HG03060 (cell line): ENCODE measurements around the gene SLC16A13.
"Not testable (repeated sequence)": the region's sequence is repeated elsewhere in the genome, so short reads cannot be mapped to it uniquely, and the experiment has no call there.

ENCODE experiments used
- ATAC-seq: cut with Tn5 transposase; IDR thresholded peaks from one replicate; pipeline ENCODE4 v1.9.1; 2021; ENCODE audit warnings: low read depth, moderate number of reproducible peaks; ENCODE audit not compliant: unreplicated experiment

SLC16A13 gene

DNA sequence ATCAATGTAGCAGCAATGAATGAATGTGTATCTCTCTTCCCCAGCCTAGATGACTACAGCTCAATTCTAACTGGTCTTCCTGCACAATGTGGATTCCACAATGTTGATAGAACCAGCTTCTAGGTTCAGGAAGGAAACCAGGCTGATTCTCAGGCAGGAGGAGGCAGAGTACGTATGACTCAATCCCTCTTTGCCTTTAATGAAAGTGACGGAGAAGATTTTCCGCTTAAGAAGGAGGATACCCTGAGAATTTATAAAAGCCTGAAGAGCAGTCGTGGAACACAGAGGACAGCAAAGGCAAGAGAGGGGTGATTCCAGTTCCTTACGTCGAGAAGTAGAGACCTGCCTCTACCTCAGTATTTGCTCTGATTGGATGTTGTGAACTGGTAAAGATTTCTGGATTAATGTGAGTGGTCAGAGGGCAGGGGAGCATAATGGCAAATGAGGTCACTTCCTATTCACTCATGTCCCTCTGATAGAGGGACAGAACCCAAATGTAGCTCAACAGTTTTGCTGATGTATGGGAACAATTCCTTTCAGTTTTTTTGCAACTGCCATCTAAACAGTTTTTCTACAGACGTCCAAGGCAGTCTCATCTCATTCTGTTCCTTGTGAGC lies 23.1 kb downstream of the SLC16A13 start:
- ATAC-seq, result no peak

GRCh38 chr17:7060165-7060891 lies 24.5 kb downstream of the SLC16A13 start:
- no peak for ATAC-seq

DNA sequence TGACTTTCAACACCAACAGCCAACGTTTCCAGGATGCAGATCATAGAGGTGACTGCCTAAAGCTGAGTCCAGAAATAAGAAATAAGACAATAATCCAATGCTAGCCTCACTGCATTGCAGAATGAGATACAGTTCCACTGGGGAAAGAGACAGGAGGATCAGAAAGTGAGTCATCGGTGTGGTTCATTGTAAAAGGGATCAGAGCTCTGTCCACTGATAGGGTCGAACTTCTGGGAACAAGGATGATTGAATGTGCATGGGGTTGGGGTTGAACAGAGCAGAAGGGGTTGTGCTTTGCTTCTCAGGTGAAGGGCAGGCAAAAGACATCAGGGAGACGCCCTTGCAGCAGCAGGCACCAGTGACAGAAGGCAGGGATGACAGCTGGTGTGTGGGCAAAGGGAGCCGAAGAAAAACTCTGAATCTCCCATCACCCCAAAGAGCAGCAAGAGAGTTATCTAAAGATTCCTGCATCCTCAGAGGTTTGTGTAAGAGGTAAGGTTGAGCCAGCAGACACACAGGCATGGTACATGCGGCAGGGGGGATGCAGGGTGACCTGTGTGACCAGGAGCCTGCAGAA lies 27.8 kb downstream of the SLC16A13 start:
- ATAC-seq, result no peak

DNA sequence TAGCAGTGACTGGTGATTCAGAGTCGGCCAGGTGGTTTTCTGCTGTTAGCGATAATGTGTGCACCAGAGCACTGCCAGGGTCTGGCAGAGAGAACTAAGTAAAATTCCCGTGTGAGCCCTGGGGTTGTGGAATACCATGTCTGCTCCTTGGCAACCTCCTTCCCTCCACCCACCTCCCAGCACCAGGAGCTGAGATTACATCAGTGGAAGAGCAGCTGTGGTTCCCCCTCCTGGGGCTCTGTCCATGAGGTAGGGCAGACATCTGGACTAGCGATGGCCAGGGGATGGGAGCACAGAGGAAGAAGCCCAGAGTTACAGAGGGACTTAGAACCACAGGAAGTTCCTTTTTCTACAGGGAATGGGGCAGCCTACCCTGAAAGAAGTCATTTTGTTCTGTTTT lies 28.4 kb downstream of the SLC16A13 start:
- no peak for ATAC-seq

DNA sequence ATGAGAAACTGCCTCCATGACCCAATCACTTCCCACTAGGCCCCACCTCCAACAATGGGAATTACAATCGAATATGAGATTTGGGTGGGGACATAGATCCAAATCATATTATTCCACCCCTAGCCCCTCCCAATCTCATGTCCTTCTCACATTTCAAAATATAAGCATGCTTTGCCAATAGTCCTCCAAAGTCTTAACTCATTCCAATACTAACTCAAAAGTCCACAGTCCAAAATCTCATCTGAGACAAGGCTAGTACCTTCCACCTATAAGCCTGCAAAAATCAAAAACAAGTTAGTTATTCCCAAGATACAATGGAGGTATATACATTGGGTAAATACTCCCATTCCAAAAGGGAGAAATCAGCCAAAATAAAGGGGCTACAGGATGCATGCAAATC lies 31.4 kb downstream of the SLC16A13 start:
- no peak for ATAC-seq

DNA sequence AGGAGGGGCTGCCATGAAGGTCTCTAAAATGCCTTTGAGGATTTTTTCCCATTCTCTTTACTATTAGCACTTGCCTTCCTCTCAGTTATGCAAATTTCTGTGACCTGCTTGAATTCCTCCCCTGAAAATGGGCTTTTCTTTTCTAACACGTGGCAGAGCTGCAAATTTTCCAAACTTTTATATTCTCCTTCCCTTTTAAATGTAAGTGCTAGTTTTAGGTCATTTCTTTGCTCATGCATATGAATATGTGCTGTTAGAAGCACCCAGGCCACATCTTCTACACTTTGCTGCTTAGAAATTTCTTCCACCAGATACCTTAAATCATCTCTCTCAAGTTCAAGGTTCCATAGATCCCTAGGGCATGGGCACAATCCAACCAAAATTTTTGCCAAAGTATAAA lies 32.5 kb downstream of the SLC16A13 start:
- ATAC-seq, result no peak

DNA sequence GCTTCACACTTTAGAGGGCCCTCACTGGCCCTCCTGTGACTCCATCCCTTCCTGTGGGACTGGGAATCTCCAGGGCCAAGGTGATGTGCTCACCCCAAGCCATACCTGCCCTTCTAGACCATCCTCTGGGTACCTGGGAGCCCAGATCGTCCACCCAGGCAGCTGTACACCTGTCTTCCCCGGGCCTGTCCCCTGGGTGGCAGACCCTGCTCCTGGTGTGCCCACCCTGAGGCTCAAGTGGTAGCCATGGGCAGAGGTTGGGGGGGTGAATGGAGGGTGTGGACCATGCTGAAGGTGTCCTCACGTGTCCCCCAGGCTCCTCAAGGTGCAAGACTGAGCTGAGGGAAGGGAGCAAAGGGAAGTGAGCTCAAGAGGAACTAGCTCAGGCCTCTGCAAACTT lies 34.9 kb downstream of the SLC16A13 start:
- no peak for ATAC-seq

DNA sequence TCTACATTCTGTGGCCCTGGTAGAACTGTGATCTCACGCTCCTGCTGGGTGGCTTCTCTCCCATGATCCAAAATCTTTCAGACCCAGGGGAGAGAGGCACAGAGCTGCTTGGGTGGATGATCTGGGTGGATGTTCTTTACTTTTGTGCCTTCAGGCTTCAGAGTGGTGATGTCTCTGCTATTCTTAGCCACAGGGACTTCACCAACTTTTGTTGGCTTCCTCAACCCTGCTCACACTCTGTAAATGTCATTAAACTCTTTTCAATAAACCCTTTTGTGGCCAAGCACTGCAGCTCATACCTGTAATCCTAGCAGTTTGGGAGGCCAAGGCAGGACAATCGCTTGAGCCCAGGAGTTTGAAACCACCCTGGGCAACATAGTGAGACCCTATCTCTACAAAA lies 36.6 kb downstream of the SLC16A13 start:
- no peak for ATAC-seq

- no peak for ATAC-seq
Measured at GRCh38 chr17:7074931-7075330, 39.1 kb downstream of the SLC16A13 start.

GRCh38 chr17:7077911-7078546 lies 42.2 kb downstream of the SLC16A13 start:
- ATAC-seq, result no peak

DNA sequence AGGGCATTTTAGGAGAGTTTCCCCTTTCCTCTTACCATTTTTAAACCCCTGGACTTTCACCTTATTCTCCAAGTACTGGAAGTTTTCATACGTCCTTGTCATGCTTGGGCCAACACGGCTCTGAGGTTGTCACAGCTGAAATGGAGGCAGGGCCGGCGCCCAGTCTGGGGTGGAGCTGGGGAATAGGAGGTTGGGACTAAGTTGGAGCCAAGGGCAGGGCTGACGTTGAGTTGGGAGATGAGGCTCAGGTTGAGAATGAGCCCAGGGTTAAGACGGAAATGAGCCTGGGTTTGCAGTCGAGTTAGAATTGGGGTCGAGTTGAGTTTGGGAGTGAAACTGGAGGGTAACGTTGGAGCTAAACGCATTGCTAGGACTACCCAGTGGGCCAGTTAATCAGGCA lies 42.9 kb downstream of the SLC16A13 start:
- ATAC-seq, result no peak

DNA sequence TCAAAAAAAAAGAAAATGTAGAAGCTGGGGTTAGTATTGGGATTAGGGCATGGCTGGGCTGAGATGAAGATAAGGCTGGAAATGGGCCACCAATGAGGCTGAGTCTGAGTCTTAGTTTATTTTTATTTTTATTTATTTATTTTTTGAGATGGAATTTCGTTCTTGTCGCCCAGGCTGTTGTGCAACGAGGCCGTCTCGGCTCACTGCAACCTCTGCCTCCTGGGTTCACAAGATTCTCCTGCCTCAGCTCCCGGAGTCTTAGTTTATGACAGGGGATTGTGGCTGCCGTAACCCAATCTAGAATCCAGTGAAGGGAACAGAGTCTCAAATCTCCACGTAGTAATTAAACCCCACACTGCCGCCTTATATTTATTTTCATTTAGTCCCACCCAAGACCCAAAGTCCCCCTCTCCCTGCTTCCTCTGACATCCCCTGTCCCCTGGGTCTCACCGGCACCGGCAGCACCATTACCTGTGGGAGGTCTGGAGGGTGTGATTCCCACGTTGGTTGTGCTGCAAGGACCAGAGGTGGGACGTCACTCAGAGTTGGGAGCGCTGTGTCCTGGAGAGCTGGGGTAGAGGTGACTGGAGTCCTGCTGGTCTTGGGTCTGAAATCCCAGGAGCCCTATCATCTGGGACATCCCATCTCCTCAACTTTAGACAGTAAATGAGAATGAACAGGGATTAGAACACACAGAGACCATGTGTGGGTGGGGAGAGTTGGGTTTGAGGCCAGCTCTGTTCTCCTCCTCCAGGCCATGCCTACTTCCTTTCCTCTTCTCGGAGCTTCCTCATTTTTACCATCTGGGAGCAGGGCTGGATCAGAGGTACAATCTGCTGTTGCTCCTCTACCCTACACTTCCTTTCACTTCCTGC lies 44.0 kb downstream of the SLC16A13 start, which contains the start of gene CLEC10A:
Gene CLEC10A (minus strand): TSS at position 671 of the 875 bp plus-strand sequence. CDS start 1,439 bp downstream, outside the sequence.
- ATAC-seq, result no peak

DNA sequence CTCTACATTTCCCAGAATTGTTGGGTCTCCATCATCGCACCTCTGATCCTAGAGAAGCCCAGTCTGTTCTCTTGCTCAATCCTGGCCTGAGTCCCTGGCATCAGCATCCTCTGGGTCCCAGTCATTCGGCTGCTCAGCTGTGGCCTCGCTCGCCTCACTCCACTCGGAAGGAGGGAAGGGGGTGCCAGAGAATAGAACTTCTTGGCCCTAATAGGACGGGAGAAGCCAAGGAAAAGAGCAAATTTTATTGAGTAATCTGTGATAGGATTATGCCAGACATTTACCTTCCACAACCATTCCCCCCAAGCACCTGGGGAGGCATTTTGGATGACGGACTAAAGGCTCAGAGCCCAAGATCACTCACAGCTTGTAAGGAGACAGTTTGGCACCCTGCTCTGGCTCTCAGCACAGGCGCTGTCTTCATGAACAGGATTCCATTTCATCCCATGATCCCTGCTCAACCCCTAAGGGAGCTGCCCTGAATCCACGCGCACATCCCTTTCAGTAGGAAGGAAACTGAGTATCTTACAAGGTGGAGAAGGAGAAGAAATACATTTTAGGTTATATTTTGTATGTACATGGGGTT lies 44.7 kb downstream of the SLC16A13 start:
- ATAC-seq, result no peak

DNA sequence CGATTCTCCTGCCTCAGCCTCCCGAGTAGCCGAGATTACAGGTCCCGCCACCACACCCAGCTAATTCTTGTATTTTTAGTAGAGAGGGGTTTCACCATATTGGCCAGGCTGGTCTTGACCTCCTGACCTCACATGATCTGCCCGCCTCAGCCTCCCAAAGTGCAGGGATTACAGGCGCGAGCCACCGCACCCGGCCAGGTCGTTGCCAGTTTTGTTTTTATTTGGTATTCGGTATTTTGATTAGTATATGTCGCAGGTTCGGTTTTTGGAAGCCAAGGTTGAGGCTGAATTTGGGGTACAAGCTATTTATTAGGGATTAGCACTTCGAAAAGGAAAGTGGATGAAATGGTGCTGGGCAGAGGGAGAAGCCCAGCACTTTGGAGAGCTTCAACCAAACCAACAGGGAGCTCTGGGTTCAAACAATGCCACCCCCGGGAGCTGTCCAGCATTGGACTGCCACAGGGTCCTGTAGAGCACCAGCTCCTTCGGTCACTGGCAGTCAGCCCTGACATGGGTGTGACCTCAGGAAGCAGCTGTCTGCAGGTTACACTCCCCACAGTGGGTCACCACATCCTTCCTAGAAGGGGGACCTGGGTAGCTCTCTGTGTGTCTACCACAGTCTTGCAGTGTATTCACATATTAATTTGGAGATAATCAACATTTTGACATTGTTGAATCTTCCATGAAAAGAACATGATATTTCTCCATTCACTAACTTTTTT lies 45.7 kb downstream of the SLC16A13 start:
- ATAC-seq, result no peak

- no peak for ATAC-seq
Measured at GRCh38 chr17:7083592-7083991, 47.8 kb downstream of the SLC16A13 start.

- ATAC-seq, result no peak
Measured at GRCh38 chr17:7084088-7084487, 48.3 kb downstream of the SLC16A13 start.

- ATAC-seq, result not testable (repeated sequence)
Measured at GRCh38 chr17:7088442-7088841, 52.6 kb downstream of the SLC16A13 start.

- ATAC-seq, result not testable (repeated sequence)
Measured at GRCh38 chr17:7089570-7089969, 53.8 kb downstream of the SLC16A13 start.
